ENCODE data around the gene SLC24A3. TPM values are rescaled to one million over a fixed set of nuclear protein-coding genes. Genes with fewer than 3 reads are reported as not detected.

The SLC24A3 gene
- total and polyA plus RNA-seq, 2 experiments from 2014 or later, result 0.81 to 2.5 TPM

DNA sequence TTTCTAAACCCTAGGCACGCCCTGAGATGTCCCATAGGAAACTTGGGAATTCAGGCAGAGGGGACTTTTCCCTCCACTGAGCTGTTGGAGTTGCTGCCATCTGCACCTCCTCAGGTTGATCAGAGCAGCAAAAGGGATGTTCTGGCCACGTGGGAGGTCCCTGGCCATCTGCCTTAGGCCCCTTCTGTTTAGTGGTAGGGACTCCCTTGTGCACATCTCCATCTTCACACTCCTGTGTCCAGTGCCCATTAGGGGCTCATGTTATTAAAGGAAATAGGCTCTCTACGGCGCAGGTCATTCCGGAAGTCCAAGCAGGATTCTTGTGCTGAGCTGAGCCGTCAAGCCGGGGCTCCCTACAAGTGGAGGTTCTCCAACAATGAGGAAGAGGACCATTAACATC, 307.8 kb downstream of the SLC24A3 start (continued):
- TF ChIP-seq, protein P1, sequence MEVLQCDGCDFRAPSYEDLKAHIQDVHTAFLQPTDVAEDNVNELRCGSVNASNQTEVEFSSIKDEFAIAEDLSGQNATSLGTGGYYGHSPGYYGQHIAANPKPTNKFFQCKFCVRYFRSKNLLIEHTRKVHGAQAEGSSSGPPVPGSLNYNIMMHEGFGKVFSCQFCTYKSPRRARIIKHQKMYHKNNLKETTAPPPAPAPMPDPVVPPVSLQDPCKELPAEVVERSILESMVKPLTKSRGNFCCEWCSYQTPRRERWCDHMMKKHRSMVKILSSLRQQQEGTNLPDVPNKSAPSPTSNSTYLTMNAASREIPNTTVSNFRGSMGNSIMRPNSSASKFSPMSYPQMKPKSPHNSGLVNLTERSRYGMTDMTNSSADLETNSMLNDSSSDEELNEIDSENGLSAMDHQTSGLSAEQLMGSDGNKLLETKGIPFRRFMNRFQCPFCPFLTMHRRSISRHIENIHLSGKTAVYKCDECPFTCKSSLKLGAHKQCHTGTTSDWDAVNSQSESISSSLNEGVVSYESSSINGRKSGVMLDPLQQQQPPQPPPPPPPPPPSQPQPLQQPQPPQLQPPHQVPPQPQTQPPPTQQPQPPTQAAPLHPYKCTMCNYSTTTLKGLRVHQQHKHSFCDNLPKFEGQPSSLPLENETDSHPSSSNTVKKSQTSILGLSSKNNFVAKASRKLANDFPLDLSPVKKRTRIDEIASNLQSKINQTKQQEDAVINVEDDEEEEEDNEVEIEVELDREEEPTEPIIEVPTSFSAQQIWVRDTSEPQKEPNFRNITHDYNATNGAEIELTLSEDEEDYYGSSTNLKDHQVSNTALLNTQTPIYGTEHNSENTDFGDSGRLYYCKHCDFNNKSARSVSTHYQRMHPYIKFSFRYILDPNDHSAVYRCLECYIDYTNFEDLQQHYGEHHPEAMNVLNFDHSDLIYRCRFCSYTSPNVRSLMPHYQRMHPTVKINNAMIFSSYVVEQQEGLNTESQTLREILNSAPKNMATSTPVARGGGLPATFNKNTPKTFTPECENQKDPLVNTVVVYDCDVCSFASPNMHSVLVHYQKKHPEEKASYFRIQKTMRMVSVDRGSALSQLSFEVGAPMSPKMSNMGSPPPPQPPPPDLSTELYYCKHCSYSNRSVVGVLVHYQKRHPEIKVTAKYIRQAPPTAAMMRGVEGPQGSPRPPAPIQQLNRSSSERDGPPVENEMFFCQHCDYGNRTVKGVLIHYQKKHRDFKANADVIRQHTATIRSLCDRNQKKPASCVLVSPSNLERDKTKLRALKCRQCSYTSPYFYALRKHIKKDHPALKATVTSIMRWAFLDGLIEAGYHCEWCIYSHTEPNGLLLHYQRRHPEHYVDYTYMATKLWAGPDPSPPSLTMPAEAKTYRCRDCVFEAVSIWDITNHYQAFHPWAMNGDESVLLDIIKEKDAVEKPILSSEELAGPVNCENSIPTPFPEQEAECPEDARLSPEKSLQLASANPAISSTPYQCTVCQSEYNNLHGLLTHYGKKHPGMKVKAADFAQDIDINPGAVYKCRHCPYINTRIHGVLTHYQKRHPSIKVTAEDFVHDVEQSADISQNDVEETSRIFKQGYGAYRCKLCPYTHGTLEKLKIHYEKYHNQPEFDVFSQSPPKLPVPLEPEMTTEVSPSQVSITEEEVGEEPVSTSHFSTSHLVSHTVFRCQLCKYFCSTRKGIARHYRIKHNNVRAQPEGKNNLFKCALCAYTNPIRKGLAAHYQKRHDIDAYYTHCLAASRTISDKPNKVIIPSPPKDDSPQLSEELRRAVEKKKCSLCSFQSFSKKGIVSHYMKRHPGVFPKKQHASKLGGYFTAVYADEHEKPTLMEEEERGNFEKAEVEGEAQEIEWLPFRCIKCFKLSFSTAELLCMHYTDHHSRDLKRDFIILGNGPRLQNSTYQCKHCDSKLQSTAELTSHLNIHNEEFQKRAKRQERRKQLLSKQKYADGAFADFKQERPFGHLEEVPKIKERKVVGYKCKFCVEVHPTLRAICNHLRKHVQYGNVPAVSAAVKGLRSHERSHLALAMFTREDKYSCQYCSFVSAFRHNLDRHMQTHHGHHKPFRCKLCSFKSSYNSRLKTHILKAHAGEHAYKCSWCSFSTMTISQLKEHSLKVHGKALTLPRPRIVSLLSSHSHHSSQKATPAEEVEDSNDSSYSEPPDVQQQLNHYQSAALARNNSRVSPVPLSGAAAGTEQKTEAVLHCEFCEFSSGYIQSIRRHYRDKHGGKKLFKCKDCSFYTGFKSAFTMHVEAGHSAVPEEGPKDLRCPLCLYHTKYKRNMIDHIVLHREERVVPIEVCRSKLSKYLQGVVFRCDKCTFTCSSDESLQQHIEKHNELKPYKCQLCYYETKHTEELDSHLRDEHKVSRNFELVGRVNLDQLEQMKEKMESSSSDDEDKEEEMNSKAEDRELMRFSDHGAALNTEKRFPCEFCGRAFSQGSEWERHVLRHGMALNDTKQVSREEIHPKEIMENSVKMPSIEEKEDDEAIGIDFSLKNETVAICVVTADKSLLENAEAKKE (CRISPR knock-in tag; IDR thresholded peaks at IDR 0.05), result no peak
- TF ChIP-seq ZNF114 (CRISPR knock-in tag; IDR thresholded peaks at IDR 0.05), result no peak
- TF ChIP-seq, protein P2, sequence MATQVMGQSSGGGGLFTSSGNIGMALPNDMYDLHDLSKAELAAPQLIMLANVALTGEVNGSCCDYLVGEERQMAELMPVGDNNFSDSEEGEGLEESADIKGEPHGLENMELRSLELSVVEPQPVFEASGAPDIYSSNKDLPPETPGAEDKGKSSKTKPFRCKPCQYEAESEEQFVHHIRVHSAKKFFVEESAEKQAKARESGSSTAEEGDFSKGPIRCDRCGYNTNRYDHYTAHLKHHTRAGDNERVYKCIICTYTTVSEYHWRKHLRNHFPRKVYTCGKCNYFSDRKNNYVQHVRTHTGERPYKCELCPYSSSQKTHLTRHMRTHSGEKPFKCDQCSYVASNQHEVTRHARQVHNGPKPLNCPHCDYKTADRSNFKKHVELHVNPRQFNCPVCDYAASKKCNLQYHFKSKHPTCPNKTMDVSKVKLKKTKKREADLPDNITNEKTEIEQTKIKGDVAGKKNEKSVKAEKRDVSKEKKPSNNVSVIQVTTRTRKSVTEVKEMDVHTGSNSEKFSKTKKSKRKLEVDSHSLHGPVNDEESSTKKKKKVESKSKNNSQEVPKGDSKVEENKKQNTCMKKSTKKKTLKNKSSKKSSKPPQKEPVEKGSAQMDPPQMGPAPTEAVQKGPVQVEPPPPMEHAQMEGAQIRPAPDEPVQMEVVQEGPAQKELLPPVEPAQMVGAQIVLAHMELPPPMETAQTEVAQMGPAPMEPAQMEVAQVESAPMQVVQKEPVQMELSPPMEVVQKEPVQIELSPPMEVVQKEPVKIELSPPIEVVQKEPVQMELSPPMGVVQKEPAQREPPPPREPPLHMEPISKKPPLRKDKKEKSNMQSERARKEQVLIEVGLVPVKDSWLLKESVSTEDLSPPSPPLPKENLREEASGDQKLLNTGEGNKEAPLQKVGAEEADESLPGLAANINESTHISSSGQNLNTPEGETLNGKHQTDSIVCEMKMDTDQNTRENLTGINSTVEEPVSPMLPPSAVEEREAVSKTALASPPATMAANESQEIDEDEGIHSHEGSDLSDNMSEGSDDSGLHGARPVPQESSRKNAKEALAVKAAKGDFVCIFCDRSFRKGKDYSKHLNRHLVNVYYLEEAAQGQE (IDR thresholded peaks at IDR 0.05; ENCODE audit: unreplicated experiment), result no peak

DNA sequence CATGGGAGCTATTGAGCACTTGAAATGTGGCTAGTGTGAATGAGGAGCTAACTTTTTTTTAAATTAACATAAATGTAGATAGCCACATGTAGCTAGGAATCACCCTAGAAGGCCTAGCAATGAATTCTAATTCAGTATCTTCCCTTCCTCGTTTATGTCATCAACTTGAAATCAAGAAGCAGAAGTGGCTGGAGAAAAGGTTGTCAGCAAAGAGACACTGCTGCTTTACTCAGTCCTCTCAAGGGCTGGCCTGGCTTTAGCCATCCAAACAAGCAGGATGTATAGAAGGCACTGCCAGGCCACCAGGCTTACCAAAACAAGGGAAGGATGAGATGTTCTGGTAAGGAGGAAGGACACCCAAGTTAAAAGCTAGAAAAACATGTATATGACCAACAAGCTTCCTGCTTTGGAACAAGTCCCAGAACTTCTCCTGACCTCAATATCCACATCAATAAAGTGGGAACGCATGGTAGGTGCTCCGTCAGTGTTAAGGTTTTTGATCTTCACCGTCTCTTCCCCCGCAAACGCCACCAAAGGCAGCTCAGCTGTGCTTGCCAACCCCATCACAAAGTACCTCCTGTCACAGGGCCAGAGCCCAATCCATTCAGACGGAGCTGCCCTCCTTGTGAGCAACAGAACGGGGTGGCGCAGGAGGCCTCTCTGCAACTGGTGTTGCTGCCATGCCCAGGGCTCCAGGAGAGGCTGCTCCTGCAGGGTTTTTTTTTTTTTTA, 309.8 kb downstream of the SLC24A3 start:
- Histone ChIP-seq H3K79me2 (replicated peaks; ENCODE audit: insufficient read depth) (no peaks in the 10 kb centered on the region), H3K4me1 (ENCODE audit: insufficient read depth) (no peaks in the 10 kb centered on the region), H2AFZ (no peak overlapping the region), H3K27ac (ENCODE audit: low read depth) (no peak overlapping the region), H3K4me2 (no peak overlapping the region), H3K4me3 (no peak overlapping the region), H3F3A (replicated peaks; ENCODE audit: low read depth) (no peaks in the 10 kb centered on the region), H3K36me3 (ENCODE audit: insufficient read depth) (no peaks in the 10 kb centered on the region), H3K9me2 (ENCODE audit: insufficient read depth) (0 out of 2 replicates have a peak, but pooled peaks cover 6% of the 10 kb centered on the region), H4K20me1 (replicated peaks; ENCODE audit: insufficient read depth) (no peaks in the 10 kb centered on the region), H3K27me3 (ENCODE audit: insufficient read depth) (no peaks in the 10 kb centered on the region)
- Mint-ChIP-seq H3K27ac (no peak overlapping the region), H3K9me3 (no peaks in the 10 kb centered on the region), H3K4me3 (no peak overlapping the region), H3K4me1 (no peaks in the 10 kb centered on the region), H3K27me3 (ENCODE audit: insufficient read depth, low read depth, poor library complexity) (peaks cover 4% of the 10 kb centered on the region), H3K36me3 (ENCODE audit: low read depth) (no peaks in the 10 kb centered on the region)
- ATAC-seq, result no peak
- DNase-seq (ENCODE audit: low spot score), result no peak
- TF ChIP-seq, protein P2 (IDR thresholded peaks at IDR 0.05; ENCODE audit: unreplicated experiment), result no peak
- no peak for TF ChIP-seq NANOG (IDR thresholded peaks at IDR 0.05; ENCODE audit: borderline replicate concordance)
